AG10803 (cell line): ENCODE data around the gene MRNIP.

ENCODE experiments used
- DNase-seq: peaks from one replicate; pipeline ENCODE4 v3.0.0; 2010; ENCODE audit warnings: low read depth
- H3K4me3 ChIP-seq: 2 replicates; pipeline ENCODE4 v1.5.1; 2011; ENCODE audit warnings: mild to moderate bottlenecking, low read length, control low read depth
- CTCF ChIP-seq: conservative IDR thresholded peaks from 2 replicates; pipeline ENCODE4 v1.5.1; 2011; ENCODE audit warnings: mild to moderate bottlenecking, low read length, control low read depth, inconsistent platforms

The MRNIP gene

GRCh38 chr5:179806250-179807048 is 52.2 kb downstream of the MRNIP start, which contains the start of gene MGAT4B:
Gene MGAT4B (minus strand): TSS chr5:179806866. CDS start chr5:179806583, 283 bp downstream.
- H3K4me3 ChIP-seq, result peak within 1 kb of the TSS; percentile 72
- no peak for TF ChIP-seq CTCF
- peak; percentile 77 for DNase-seq

GRCh38 chr5:179805529-179806249 is 52.9 kb downstream of the MRNIP start:
- peak overlapping the region; percentile 72 for H3K4me3 ChIP-seq
- peak; percentile 43 for DNase-seq
- no peak for TF ChIP-seq CTCF

- peak overlapping the region; percentile 72 for H3K4me3 ChIP-seq
- no peak for TF ChIP-seq CTCF
- no peak for DNase-seq
These were observed 53.5 kb downstream of the MRNIP start for GRCh38 chr5:179805070-179805528.

- no peak for TF ChIP-seq CTCF
- no peak for DNase-seq
- peak overlapping the region; percentile 72 for H3K4me3 ChIP-seq
These were observed 54.1 kb downstream of the MRNIP start for GRCh38 chr5:179804555-179804947.

- peak overlapping the region; percentile 10 for H3K4me3 ChIP-seq
- no peak for DNase-seq
- no peak for TF ChIP-seq CTCF
These were observed 54.7 kb downstream of the MRNIP start for GRCh38 chr5:179803651-179804554.

- H3K4me3 ChIP-seq, result no peak overlapping the region
- TF ChIP-seq CTCF, result no peak
- DNase-seq, result no peak
These were observed 55.6 kb downstream of the MRNIP start for GRCh38 chr5:179802950-179803562.
